BE2C (cell line): ENCODE results near the gene ATP6V0A1.
"Not testable (repeated sequence)": the region's sequence is repeated elsewhere in the genome, so short reads cannot be mapped to it uniquely, and the experiment has no call there.

Experiments
- DNase-seq: peaks from one replicate; pipeline ENCODE4 v3.0.0-alpha.2; 2020
- H3K27me3 ChIP-seq: fragments of 250-450 bp; sonication (Bioruptor Pico); 2 replicates; pipeline ENCODE4 v1.5.1; 2020; ENCODE audit warnings: mild to moderate bottlenecking
- H3K36me3 ChIP-seq: fragments of 250-450 bp; sonication (Bioruptor Pico); 2 replicates; pipeline ENCODE4 v1.5.1; 2020; ENCODE audit warnings: mild to moderate bottlenecking
- H3K4me1 ChIP-seq: fragments of 250-450 bp; sonication (Bioruptor Pico); 2 replicates; pipeline ENCODE4 v1.5.1; 2020
- H3K4me3 ChIP-seq: 2 replicates; pipeline ENCODE4 v1.5.1; 2011; ENCODE audit warnings: low read depth, low read length
- H3K9me3 ChIP-seq: fragments of 250-450 bp; sonication (Bioruptor Pico); 2 replicates; pipeline ENCODE4 v1.5.1; 2020
- TF ChIP-seq, protein P1 (sequence below): IDR thresholded peaks from 2 replicates; pipeline ENCODE4 v1.5.1; 2012; ENCODE audit warnings: mild to moderate bottlenecking, low read depth, low read length

Gene ATP6V0A1

DNA sequence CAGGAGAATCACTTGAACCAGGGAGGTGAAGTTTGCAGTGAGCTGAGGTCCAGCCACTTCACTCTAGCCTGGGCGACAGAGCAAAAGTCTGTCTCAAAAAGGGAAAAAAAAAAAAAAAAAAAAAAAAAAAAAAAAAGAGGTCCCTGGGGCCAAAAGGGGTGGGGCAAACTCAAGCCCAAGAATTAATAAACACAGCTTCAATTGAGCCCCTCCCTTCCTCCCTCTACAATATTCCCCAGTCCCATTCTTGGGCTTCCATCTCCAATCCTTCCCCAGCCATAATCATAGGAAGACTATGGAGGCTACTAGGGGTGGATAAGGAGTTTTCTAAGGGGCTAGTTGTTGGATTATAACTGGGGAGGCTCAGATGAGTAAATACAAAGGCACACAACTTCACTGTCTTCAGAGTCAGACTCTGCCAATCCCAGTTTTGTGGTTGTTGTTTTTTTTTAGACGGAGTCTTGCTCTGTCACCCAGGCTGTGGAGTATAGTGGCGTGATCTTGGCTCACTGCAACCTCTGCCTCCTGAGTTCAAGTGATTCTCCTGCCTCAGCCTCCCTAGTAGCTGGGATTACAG lies 45.1 kb upstream of the ATP6V0A1 start:
- H3K27me3 ChIP-seq = no peaks in the 10 kb centered on the region
- H3K9me3 ChIP-seq = no peaks in the 10 kb centered on the region
- no peak for DNase-seq
- no peaks in the 10 kb centered on the region for H3K36me3 ChIP-seq
- H3K4me3 ChIP-seq = no peak overlapping the region
- no peaks in the 10 kb centered on the region for H3K4me1 ChIP-seq
- TF ChIP-seq, protein P1, sequence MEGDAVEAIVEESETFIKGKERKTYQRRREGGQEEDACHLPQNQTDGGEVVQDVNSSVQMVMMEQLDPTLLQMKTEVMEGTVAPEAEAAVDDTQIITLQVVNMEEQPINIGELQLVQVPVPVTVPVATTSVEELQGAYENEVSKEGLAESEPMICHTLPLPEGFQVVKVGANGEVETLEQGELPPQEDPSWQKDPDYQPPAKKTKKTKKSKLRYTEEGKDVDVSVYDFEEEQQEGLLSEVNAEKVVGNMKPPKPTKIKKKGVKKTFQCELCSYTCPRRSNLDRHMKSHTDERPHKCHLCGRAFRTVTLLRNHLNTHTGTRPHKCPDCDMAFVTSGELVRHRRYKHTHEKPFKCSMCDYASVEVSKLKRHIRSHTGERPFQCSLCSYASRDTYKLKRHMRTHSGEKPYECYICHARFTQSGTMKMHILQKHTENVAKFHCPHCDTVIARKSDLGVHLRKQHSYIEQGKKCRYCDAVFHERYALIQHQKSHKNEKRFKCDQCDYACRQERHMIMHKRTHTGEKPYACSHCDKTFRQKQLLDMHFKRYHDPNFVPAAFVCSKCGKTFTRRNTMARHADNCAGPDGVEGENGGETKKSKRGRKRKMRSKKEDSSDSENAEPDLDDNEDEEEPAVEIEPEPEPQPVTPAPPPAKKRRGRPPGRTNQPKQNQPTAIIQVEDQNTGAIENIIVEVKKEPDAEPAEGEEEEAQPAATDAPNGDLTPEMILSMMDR = no peak

DNA sequence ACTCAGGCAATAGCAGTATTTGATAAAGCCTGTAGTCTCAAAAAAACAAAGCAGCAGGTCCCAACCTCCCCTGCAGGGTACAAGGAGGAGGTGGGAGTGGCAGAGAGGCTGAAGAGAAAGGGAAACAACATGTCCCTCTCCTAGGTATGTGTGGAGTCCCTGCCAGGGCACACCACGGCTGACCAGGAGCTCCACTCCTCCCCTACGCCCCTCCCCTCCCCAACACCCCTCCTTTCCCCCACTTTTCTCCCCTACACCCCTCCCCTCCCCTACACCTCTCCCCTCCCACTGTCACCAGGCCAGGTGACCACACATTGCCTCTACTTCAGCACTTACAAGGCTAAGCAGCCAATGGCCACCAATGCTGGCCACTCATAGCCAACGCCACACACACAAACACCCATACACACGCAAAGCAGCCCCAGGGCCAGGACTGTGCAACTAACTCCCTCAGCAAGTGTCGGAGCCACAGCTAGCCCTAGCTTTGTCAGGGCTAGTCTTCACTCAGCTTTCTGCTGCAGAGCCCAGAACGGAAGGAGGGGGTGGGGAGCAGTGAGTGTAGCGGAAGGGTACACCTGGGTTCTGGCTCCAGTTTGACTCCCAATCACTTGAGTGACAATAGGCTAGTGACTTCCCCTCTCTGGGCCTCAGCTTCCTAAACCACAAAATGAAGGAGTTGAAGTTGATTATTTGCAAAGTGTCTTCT lies 43.8 kb upstream of the ATP6V0A1 start:
- TF ChIP-seq, protein P1 = no peak
- DNase-seq = no peak
- no peak overlapping the region for H3K4me3 ChIP-seq
- H3K27me3 ChIP-seq = peaks cover 6% of the 10 kb centered on the region
- no peaks in the 10 kb centered on the region for H3K9me3 ChIP-seq
- H3K4me1 ChIP-seq = no peaks in the 10 kb centered on the region
- H3K36me3 ChIP-seq = no peaks in the 10 kb centered on the region

DNA sequence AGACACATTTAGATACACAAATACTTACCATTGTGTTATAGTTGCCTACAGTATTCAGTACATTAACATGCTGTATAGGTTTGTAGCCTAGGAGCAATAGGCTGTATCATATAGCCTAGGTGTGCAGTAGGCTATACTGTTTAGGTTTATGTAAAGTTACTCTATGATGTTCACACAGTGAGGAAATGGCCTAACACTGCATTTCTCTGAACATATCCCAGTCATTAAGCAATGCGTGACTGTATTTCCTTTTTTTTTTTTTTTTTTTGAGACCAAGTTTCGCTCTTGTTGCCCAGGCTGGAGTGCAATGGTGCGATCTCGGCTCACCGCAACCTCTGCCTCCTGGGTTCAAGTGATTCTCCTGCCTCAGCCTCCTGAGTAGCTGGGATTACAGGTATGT lies 40.7 kb upstream of the ATP6V0A1 start:
- H3K4me1 ChIP-seq = not testable (repeated sequence)

DNA sequence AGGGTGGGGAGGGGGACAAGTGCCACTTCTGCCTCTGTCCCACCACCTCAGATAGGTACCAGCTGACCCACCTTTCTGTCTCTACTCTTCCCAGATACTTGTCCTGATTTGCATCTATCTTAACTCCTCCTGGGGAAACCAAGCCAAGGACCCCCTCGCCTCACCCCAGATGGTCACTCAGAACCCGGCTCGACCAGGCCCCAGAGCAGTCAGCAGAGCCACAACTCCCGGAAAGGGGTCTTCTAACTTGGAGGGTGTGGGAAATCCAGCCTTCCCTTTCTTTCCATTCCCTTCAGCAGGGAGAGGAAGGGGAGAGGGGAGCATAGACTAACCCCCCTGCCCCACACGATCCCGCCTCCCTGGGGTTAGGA lies 37.6 kb upstream of the ATP6V0A1 start:
- Histone ChIP-seq H3K36me3 (no peaks in the 10 kb centered on the region), H3K9me3 (no peaks in the 10 kb centered on the region), H3K27me3 (peaks cover 58% of the 10 kb centered on the region), H3K4me1 (no peaks in the 10 kb centered on the region), H3K4me3 (no peak overlapping the region)
- DNase-seq = no peak
- TF ChIP-seq, protein P1 = no peak

More for the DNA sequence above, 40.7 kb upstream of the ATP6V0A1 start:
- not testable (repeated sequence) for H3K9me3 ChIP-seq, H3K4me3 ChIP-seq, H3K36me3 ChIP-seq, DNase-seq
- H3K27me3 ChIP-seq = peaks cover 35% of the 10 kb centered on the region

DNA sequence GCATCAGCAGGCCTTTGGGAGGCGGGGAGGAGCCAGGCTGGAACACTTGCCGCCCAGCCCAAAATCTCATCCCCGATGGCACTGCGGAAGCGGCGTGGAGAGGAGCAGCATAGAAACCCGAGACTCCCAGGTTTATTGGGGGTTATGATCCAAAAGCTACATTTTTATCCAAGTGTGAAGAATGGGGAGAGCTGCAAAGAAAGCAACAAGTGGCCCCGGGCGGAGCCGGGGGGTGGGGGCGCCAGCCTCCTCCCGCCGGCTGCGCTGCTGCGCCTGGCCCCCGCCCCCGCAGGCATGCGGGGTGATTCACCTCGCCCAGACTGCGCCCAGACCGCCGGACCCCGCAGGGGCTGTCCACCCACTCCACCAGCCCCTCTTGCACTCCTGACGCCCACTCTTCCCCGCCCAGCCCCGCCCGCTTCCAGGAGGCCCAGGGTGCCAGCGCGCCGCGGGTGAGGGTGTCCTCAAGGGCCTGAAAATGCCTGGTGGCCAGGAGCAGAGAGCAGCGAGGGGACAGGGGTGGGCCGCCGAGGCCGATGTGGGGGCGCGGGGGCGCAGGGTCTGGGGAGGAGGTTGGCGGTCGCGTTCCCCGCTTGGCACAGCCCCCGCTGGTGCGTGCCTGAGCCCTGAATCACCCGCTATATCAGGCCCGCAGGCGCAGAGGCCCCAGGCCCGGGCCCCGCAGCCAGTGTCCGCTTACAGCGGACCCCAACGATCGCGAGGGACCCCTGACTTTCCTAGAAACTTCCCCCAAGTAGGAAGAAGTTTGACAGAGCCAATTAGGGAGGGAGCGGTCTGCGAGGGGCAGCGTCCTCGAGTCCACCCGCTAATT lies 37.0 kb upstream of the ATP6V0A1 start:
- peaks cover 58% of the 10 kb centered on the region for H3K27me3 ChIP-seq
- no peaks in the 10 kb centered on the region for H3K4me1 ChIP-seq
- H3K36me3 ChIP-seq = no peaks in the 10 kb centered on the region
- H3K9me3 ChIP-seq = no peaks in the 10 kb centered on the region
- TF ChIP-seq, protein P1 = no peak
- H3K4me3 ChIP-seq = peak overlapping the region; percentile 31
- DNase-seq = no peak

DNA sequence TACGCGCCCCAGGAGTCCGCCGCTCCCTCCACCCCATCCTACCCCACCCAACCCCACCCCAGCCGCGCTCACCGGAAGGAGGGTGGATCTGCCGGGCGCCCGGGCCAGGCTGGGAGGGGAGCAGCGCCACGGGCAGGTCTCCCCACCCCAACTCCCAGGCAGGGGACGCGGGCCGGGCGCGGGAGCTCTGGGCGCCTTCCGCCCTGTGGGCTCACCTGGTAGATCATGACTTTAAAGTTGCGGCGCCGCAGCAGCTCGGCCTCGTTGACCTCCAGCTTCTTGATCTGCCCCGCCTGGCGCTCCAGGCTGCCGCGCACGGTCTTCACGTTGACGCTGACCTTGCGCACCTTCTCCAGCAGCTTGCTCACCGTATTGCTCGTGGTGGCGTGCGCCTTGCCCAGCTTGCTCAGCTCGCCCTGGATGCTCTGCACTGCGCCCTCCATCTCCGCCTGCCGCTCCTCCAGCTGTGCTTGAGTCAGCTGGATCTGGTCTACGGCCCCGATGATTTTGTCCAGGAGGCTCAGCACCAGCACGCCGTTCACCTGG lies 36.2 kb upstream of the ATP6V0A1 start:
- no peaks in the 10 kb centered on the region for H3K36me3 ChIP-seq
- no peak for DNase-seq
- H3K9me3 ChIP-seq = no peaks in the 10 kb centered on the region
- H3K27me3 ChIP-seq = peaks cover 58% of the 10 kb centered on the region
- H3K4me3 ChIP-seq = peak overlapping the region; percentile 35
- TF ChIP-seq, protein P1 = no peak
- H3K4me1 ChIP-seq = no peaks in the 10 kb centered on the region
